ENCODE measurements around the gene CARD10.
"Not testable (repeated sequence)": the region's sequence is repeated elsewhere in the genome, so short reads cannot be mapped to it uniquely, and the experiment has no call there.

The CARD10 gene

GRCh38 chr22:37468201-37468695 lies 51.0 kb downstream of the CARD10 start:
- DNase-seq (ENCODE audit: low spot score); FAIRE-seq: not testable (repeated sequence)

- DNase-seq (ENCODE audit: low spot score) (no peak), FAIRE-seq (peak; percentile 23)
Observed at GRCh38 chr22:37467391-37467955, 51.7 kb downstream of the CARD10 start.

GRCh38 chr22:37464181-37464580 lies 55.0 kb downstream of the CARD10 start:
- no peak for DNase-seq (ENCODE audit: low spot score)

GRCh38 chr22:37462983-37463382 lies 56.2 kb downstream of the CARD10 start:
- peak; percentile 54 for DNase-seq (ENCODE audit: low spot score)
- FAIRE-seq, result peak; percentile 80

More at GRCh38 chr22:37464181-37464580, 55.0 kb downstream of the CARD10 start:
- FAIRE-seq, result no peak

GRCh38 chr22:37462436-37462835 lies 56.8 kb downstream of the CARD10 start:
- DNase-seq (ENCODE audit: low spot score), result no peak
- no peak for FAIRE-seq

- no peak for DNase-seq (ENCODE audit: low spot score)
Observed at GRCh38 chr22:37461961-37462360, 57.3 kb downstream of the CARD10 start.

GRCh38 chr22:37460684-37461083 lies 58.5 kb downstream of the CARD10 start:
- DNase-seq (ENCODE audit: low spot score) (no peak), FAIRE-seq (no peak)

More at GRCh38 chr22:37461961-37462360, 57.3 kb downstream of the CARD10 start:
- FAIRE-seq, result no peak

GRCh38 chr22:37459206-37459605 lies 60.0 kb downstream of the CARD10 start:
- FAIRE-seq (no peak), DNase-seq (ENCODE audit: low spot score) (no peak)

- DNase-seq (ENCODE audit: low spot score) (peak; percentile 91), FAIRE-seq (peak; percentile 83)
Observed at GRCh38 chr22:37457093-37457893, 61.9 kb downstream of the CARD10 start.

GRCh38 chr22:37456346-37456745 lies 62.9 kb downstream of the CARD10 start:
- no peak for DNase-seq (ENCODE audit: low spot score)
- FAIRE-seq, result peak; percentile 92

- no peak for DNase-seq (ENCODE audit: low spot score)
- peak; percentile 52 for FAIRE-seq
Observed at GRCh38 chr22:37455896-37456295, 63.3 kb downstream of the CARD10 start.

- DNase-seq (ENCODE audit: low spot score) (peak; percentile 78), FAIRE-seq (peak; percentile 95)
Observed at GRCh38 chr22:37454857-37455686, 64.1 kb downstream of the CARD10 start.

GRCh38 chr22:37453696-37454095 lies 65.5 kb downstream of the CARD10 start:
- FAIRE-seq (peak; percentile 30), DNase-seq (ENCODE audit: low spot score) (no peak)

GRCh38 chr22:37451218-37451617 lies 68.0 kb downstream of the CARD10 start:
- FAIRE-seq (no peak), DNase-seq (ENCODE audit: low spot score) (no peak)

GRCh38 chr22:37449331-37450001 lies 69.7 kb downstream of the CARD10 start:
- DNase-seq (ENCODE audit: low spot score) (no peak), FAIRE-seq (no peak)

- FAIRE-seq, result peak; percentile 67
- no peak for DNase-seq (ENCODE audit: low spot score)
Observed at GRCh38 chr22:37448516-37449127, 70.6 kb downstream of the CARD10 start.

- no peak for DNase-seq (ENCODE audit: low spot score)
- no peak for FAIRE-seq
Observed at GRCh38 chr22:37445501-37445900, 73.7 kb downstream of the CARD10 start.

- FAIRE-seq, result no peak
- DNase-seq (ENCODE audit: low spot score), result no peak
Observed at GRCh38 chr22:37443977-37444376, 75.2 kb downstream of the CARD10 start.

- no peak for FAIRE-seq
- DNase-seq (ENCODE audit: low spot score), result no peak
Observed at GRCh38 chr22:37443086-37443485, 76.1 kb downstream of the CARD10 start.

GRCh38 chr22:37442537-37442936 lies 76.7 kb downstream of the CARD10 start:
- FAIRE-seq (peak; percentile 86), DNase-seq (ENCODE audit: low spot score) (peak; percentile 70)

GRCh38 chr22:37442135-37442534 lies 77.1 kb downstream of the CARD10 start:
- DNase-seq (ENCODE audit: low spot score) (no peak), FAIRE-seq (no peak)
